OCI-LY7 (cell line): ENCODE data around the gene PEAK3. TPM values are rescaled to one million over a fixed set of nuclear protein-coding genes. Genes with fewer than 3 reads are reported as not detected.

ENCODE experiments used
- BruUV-seq: library from RNA; stranded (reverse); fragments of 400-500 nt; replicated peaks from 2 replicates; lab custom pipeline; 2021; lab: Mats Ljungman, UMichigan
- CTCF ChIA-PET: fragments of 300-600 bp; sonication (Branson Sonifier 250); formaldehyde crosslinking; loops from one replicate; lab custom pipeline; 2022; ENCODE audit warnings: antibody characterized with exemption; ENCODE audit not compliant: unreplicated experiment; lab: Charles Lee
- POLR2A ChIA-PET: fragments of 300-600 bp; sonication (Branson Sonifier 250); formaldehyde crosslinking; loops from one replicate; lab custom pipeline; 2022; ENCODE audit warnings: antibody characterized with exemption; lab: Charles Lee
- DNase-seq: peaks from one replicate; pipeline ENCODE4 v3.0.0-alpha.2; 2015; ENCODE audit warnings: low spot score
- H2AFZ ChIP-seq: fragments of 200-600 bp; sonication (generic), shearing (Covaris generic); 2 replicates; pipeline ENCODE4 v1.6.1; 2014; ENCODE audit warnings: mild to moderate bottlenecking, antibody characterized with exemption, low read length, moderate library complexity
- H3K27ac ChIP-seq: fragments of 200-600 bp; sonication (generic); 2 replicates; pipeline ENCODE4 v1.5.1; 2014; ENCODE audit warnings: mixed run types, low read depth, mild to moderate bottlenecking, moderate library complexity, low read length, inconsistent platforms; ENCODE audit not compliant: poor library complexity, severe bottlenecking
- H3K36me3 ChIP-seq: fragments of 200-600 bp; sonication (generic); 2 replicates; pipeline ENCODE4 v1.6.1; 2014; ENCODE audit warnings: mild to moderate bottlenecking, antibody characterized with exemption, low read length, moderate library complexity, mixed read lengths; ENCODE audit not compliant: insufficient read depth
- H3K4me1 ChIP-seq: fragments of 200-600 bp; sonication (generic); 2 replicates; pipeline ENCODE4 v1.5.1; 2014; ENCODE audit warnings: mild to moderate bottlenecking, low read length; ENCODE audit not compliant: insufficient read depth, poor library complexity, severe bottlenecking
- H3K4me2 ChIP-seq: fragments of 200-600 bp; sonication (generic); 2 replicates; pipeline ENCODE4 v1.6.1; 2014; ENCODE audit warnings: mild to moderate bottlenecking, low read length
- H3K4me3 ChIP-seq: fragments of 200-600 bp; sonication (generic); 2 replicates; pipeline ENCODE4 v1.5.1; 2014; ENCODE audit warnings: mild to moderate bottlenecking, low read depth, low read length; ENCODE audit not compliant: poor library complexity, severe bottlenecking
- H3K79me2 ChIP-seq: fragments of 200-600 bp; sonication (generic); 2 replicates; pipeline ENCODE4 v1.6.1; 2016; ENCODE audit warnings: low read depth, mild to moderate bottlenecking, low read length, moderate library complexity, mixed read lengths; ENCODE audit not compliant: insufficient read depth
- H3K9me2 ChIP-seq: fragments of 200-600 bp; sonication (generic); 2 replicates; pipeline ENCODE4 v1.6.1; 2016; ENCODE audit warnings: mild to moderate bottlenecking, low read length, mixed read lengths; ENCODE audit not compliant: insufficient read depth
- H3K9me3 ChIP-seq: fragments of 200-600 bp; sonication (generic); 2 replicates; pipeline ENCODE4 v1.6.1; 2014; ENCODE audit warnings: mild to moderate bottlenecking, mixed run types, low read length, mixed read lengths
- H4K20me1 ChIP-seq: fragments of 200-600 bp; sonication (generic); 2 replicates; pipeline ENCODE4 v1.6.1; 2014; ENCODE audit warnings: mild to moderate bottlenecking, antibody characterized with exemption, low read length, moderate library complexity, mixed read lengths; ENCODE audit not compliant: insufficient read depth
- CTCF ChIP-seq: fragments of 200-600 bp; sonication (generic); conservative IDR thresholded peaks from 2 replicates; pipeline ENCODE4 v1.5.1; 2014; ENCODE audit warnings: mild to moderate bottlenecking, antibody characterized with exemption, low read length, moderate library complexity, mixed read lengths
- EZH2phosphoT487 ChIP-seq: fragments of 200-600 bp; sonication (generic); IDR thresholded peaks from 2 replicates; pipeline ENCODE4 v1.6.1; 2018; ENCODE audit warnings: low read depth, borderline replicate concordance, mild to moderate bottlenecking, mixed run types, antibody characterized with exemption, low read length, moderate library complexity, mixed read lengths
- intact Hi-C: fragments of 100-400 bp; cut with micrococcal nuclease; formaldehyde crosslinking; loops from one replicate; pipeline ENCODE4 v1.10.0; 2022; ENCODE audit not compliant: unreplicated experiment
- total RNA-seq, 2 experiments: library from RNA; depleted of rRNA in 1 of 2; stranded (reverse); fragments of >200 nt in 1 of 2; shearing (Covaris generic) in 1 of 2; gene quantifications; 2 replicates each; pipeline ENCODE4 v1.2.3, GENCODE V29; 2014 to 2022

The PEAK3 gene
- total RNA-seq, 2 experiments from 2014 or later = not detected

GRCh38 chr19:2308114-2308556 is 26.2 kb upstream of the PEAK3 start, which contains the start of gene LINGO3:
TSS of gene LINGO3 (minus strand) at chr19:2308154. CDS start at chr19:2291776, 16,378 bp downstream.
- ChIA-PET CTCF (no interaction called here), POLR2A (no interaction called here)
- no peaks in the 10 kb centered on the region for H3K36me3 ChIP-seq
- no peaks in the 10 kb centered on the region for H4K20me1 ChIP-seq
- no peak within 1 kb of the TSS for H2AFZ ChIP-seq
- H3K9me3 ChIP-seq = no peaks in the 10 kb centered on the region
- no peaks in the 10 kb centered on the region for H3K9me2 ChIP-seq
- TF ChIP-seq CTCF = no peak
- no peak for TF ChIP-seq EZH2phosphoT487
- H3K4me1 ChIP-seq = peaks cover 16% of the 10 kb centered on the region
- H3K27ac ChIP-seq = no peak within 1 kb of the TSS
- intact Hi-C loops = no loop called here
- H3K4me2 ChIP-seq = no peak within 1 kb of the TSS
- DNase-seq = no peak
- H3K4me3 ChIP-seq = no peak within 1 kb of the TSS
- no peaks in the 10 kb centered on the region for H3K79me2 ChIP-seq
- BruUV-seq = no TSS peak

GRCh38 chr19:2307518-2308012 is 25.6 kb upstream of the PEAK3 start:
- no peaks in the 10 kb centered on the region for H4K20me1 ChIP-seq
- intact Hi-C loops = no loop called here
- no peaks in the 10 kb centered on the region for H3K36me3 ChIP-seq
- CTCF ChIA-PET = no interaction called here
- no peaks in the 10 kb centered on the region for H3K9me3 ChIP-seq
- H3K4me3 ChIP-seq = no peak overlapping the region
- no peak overlapping the region for H3K4me2 ChIP-seq
- TF ChIP-seq EZH2phosphoT487 (no peak), CTCF (no peak)
- POLR2A ChIA-PET = no interaction called here
- no TSS peak for BruUV-seq
- H3K9me2 ChIP-seq = no peaks in the 10 kb centered on the region
- H2AFZ ChIP-seq = no peak overlapping the region
- H3K4me1 ChIP-seq = peaks cover 17% of the 10 kb centered on the region
- H3K79me2 ChIP-seq = no peaks in the 10 kb centered on the region
- no peak for DNase-seq
- H3K27ac ChIP-seq = no peak overlapping the region

- Histone ChIP-seq H3K79me2 (no peaks in the 10 kb centered on the region), H3K4me2 (no peak overlapping the region), H4K20me1 (no peaks in the 10 kb centered on the region), H3K36me3 (no peaks in the 10 kb centered on the region), H3K9me2 (no peaks in the 10 kb centered on the region), H3K9me3 (no peaks in the 10 kb centered on the region), H3K27ac (no peak overlapping the region), H3K4me3 (no peak overlapping the region), H3K4me1 (peaks cover 18% of the 10 kb centered on the region), H2AFZ (no peak overlapping the region)
- intact Hi-C loops = no loop called here
- ChIA-PET POLR2A (no interaction called here), CTCF (no interaction called here)
- DNase-seq = no peak
- BruUV-seq = no TSS peak
- TF ChIP-seq EZH2phosphoT487 (no peak), CTCF (no peak)
Observed at GRCh38 chr19:2306971-2307370, 25.0 kb upstream of the PEAK3 start.
